ENCODE data around the gene CXXC5. TPM values are rescaled to one million over a fixed set of nuclear protein-coding genes. Genes with fewer than 3 reads are reported as not detected.

The CXXC5 gene
- total RNA-seq, 1 experiment from 2014 or later, result 92.3 TPM

GRCh38 chr5:139646912-139647505 is 1.1 kb upstream of the CXXC5 start:
- Mint-ChIP-seq H3K4me1 (ENCODE audit: low read depth, unreplicated experiment) (peaks cover 48% of the 10 kb centered on the region), H3K27ac (ENCODE audit: unreplicated experiment) (peak overlapping the region; percentile 12), H3K36me3 (ENCODE audit: insufficient read depth, unreplicated experiment) (peaks cover 36% of the 10 kb centered on the region), H3K9me3 (ENCODE audit: unreplicated experiment) (no peaks in the 10 kb centered on the region), H3K27me3 (ENCODE audit: insufficient read depth, unreplicated experiment) (no peaks in the 10 kb centered on the region), H3K4me3 (ENCODE audit: unreplicated experiment) (peak overlapping the region; percentile 93)
- no peaks in the 10 kb centered on the region for H3K27me3 ChIP-seq (replicated peaks; ENCODE audit: control insufficient read depth, insufficient read depth, low read length)
- H3K36me3 ChIP-seq (ENCODE audit: control insufficient read depth, insufficient read depth, low read length), result no peaks in the 10 kb centered on the region
- ChIA-PET POLR2A (interaction anchor here (0.8 kb wide), 1 partner anchor 12 kb away, joined by 3 read pairs; no protein-coding TSS in a partner anchor), CTCF (interaction anchor here (1.2 to 1.5 kb wide), 2 partner anchors 86 to 119 kb away, joined by 3 to 9 read pairs; partner anchors contain the start of gene UBE2D2)
- DNase-seq, result no peak
- intact Hi-C loops (cut with micrococcal nuclease; ENCODE audit: unreplicated experiment), result loop anchor here (10.0 kb wide), 1 partner anchor 458 kb away; no protein-coding TSS in a partner anchor
- no peak for TF ChIP-seq CTCF (IDR thresholded peaks at IDR 0.05; ENCODE audit: insufficient read depth in 1 of 2, low read depth in 1 of 2, low read length in 1 of 2, severe bottlenecking in 1 of 2, unreplicated experiment in 1 of 2)
- BruUV-seq (replicated peaks), result no TSS peak
- H3K4me1 ChIP-seq, result peaks cover 58% of the 10 kb centered on the region
- no peaks in the 10 kb centered on the region for H3K9me3 ChIP-seq
- peak overlapping the region; percentile 91 for H3K4me3 ChIP-seq (ENCODE audit: low read depth, low read length)

- no peak overlapping the region for H3K27ac Mint-ChIP-seq (ENCODE audit: unreplicated experiment)
- CTCF ChIA-PET, result interaction anchor here (0.6 to 3.8 kb wide), 8 partner anchors 9 to 322 kb away, joined by 3 to 29 read pairs (median 7); partner anchors contain the start of gene UBE2D2
Observed at GRCh38 chr5:139647506-139648204, 494 bp upstream of the CXXC5 start.

More at GRCh38 chr5:139647506-139648204, 494 bp upstream of the CXXC5 start:
- peaks cover 49% of the 10 kb centered on the region for H3K4me1 Mint-ChIP-seq (ENCODE audit: low read depth, unreplicated experiment)
- intact Hi-C loops (cut with micrococcal nuclease; ENCODE audit: unreplicated experiment), result loop anchor here (10.0 kb wide), 1 partner anchor 457 kb away; no protein-coding TSS in a partner anchor
- BruUV-seq (replicated peaks), result TSS peak; percentile 13
- Histone ChIP-seq H3K4me3 (ENCODE audit: low read depth, low read length) (peak overlapping the region; percentile 91), H3K27me3 (replicated peaks; ENCODE audit: control insufficient read depth, insufficient read depth, low read length) (no peaks in the 10 kb centered on the region), H3K36me3 (ENCODE audit: control insufficient read depth, insufficient read depth, low read length) (no peaks in the 10 kb centered on the region), H3K9me3 (no peaks in the 10 kb centered on the region), H3K4me1 (peaks cover 58% of the 10 kb centered on the region)
- no peaks in the 10 kb centered on the region for H3K27me3 Mint-ChIP-seq (ENCODE audit: insufficient read depth, unreplicated experiment)
- DNase-seq, result no peak
- no peaks in the 10 kb centered on the region for H3K9me3 Mint-ChIP-seq (ENCODE audit: unreplicated experiment)
- TF ChIP-seq CTCF (IDR thresholded peaks at IDR 0.05; ENCODE audit: insufficient read depth in 1 of 2, low read depth in 1 of 2, low read length in 1 of 2, severe bottlenecking in 1 of 2, unreplicated experiment in 1 of 2), result no peak
- peak overlapping the region; percentile 93 for H3K4me3 Mint-ChIP-seq (ENCODE audit: unreplicated experiment)
- POLR2A ChIA-PET, result interaction anchor here (0.8 to 1.6 kb wide), 10 partner anchors 9 to 118 kb away, joined by 3 to 16 read pairs (median 4); partner anchors contain the start of gene UBE2D2
- H3K36me3 Mint-ChIP-seq (ENCODE audit: insufficient read depth, unreplicated experiment), result peaks cover 38% of the 10 kb centered on the region

All from Caco-2 (cell line).